Peyer's patch (tissue), 4 donors: Measurements from ENCODE around the gene L3MBTL1. TPM values are rescaled to one million over a fixed set of nuclear protein-coding genes. Genes with fewer than 3 reads are reported as not detected.

Source experiments
- DNase-seq, 3 donors: peaks; one replicate each; pipeline ENCODE4 v3.0.0-alpha.2; 2017 to 2019
- H3K27ac ChIP-seq, 4 donors: fragments of 200-600 bp; sonication (generic); one replicate each; pipeline ENCODE4 v1.5.1; 2016 to 2019
- H3K27me3 ChIP-seq, 2 donors: fragments of 200-600 bp; sonication (generic); one replicate each; pipeline ENCODE4 v1.5.1; 2019
- H3K36me3 ChIP-seq, 3 donors: fragments of 200-600 bp; sonication (generic); one replicate each; pipeline ENCODE4 v1.5.1; 2016 to 2019
- H3K4me1 ChIP-seq, 4 donors: fragments of 200-600 bp; sonication (generic); one replicate each; pipeline ENCODE4 v1.5.1; 2016 to 2019
- H3K4me3 ChIP-seq, 4 donors: fragments of 200-600 bp; sonication (generic); 1 replicate in 3 of 4; 2 replicates in 1 of 4; pipeline ENCODE4 v1.5.1; 2016 to 2019; ENCODE audit warnings: mild to moderate bottlenecking in 1 of 4
- H3K9me3 ChIP-seq, 4 donors: fragments of 200-600 bp; sonication (generic); one replicate each; pipeline ENCODE4 v1.5.1; 2016 to 2019; ENCODE audit warnings: mild to moderate bottlenecking in 1 of 4
- POLR2A ChIP-seq, 2 donors: fragments of 450-650 bp; IDR thresholded peaks; one replicate each; pipeline ENCODE4 v1.5.1; 2017; ENCODE audit warnings: antibody characterized with exemption in 2 of 2, mild to moderate bottlenecking in 2 of 2, moderate library complexity in 2 of 2
- total RNA-seq, 4 donors: library from RNA; depleted of rRNA; stranded (reverse); fragments of >200 nt; gene quantifications; one replicate each; pipeline ENCODE4 v1.1.0, GENCODE V29; 2016
- TF ChIP-seq, protein P1 (sequence below), 6 experiments: fragments of 450-650 bp in 4 of 6; fragments of 200-600 bp in 2 of 6; sonication (generic) in 1 of 6; IDR thresholded peaks; one replicate each; pipeline ENCODE4 v1.5.1; 2017 to 2019; ENCODE audit warnings: antibody characterized with exemption in 6 of 6, mild to moderate bottlenecking in 3 of 6, moderate library complexity in 1 of 6

Gene L3MBTL1
- total RNA-seq, 4 donors from 2014 or later = 18.0 to 37.4 (median 31.2) TPM

GRCh38 chr20:43537921-43538877, 30.7 kb downstream of the L3MBTL1 start:
- DNase-seq = peak; percentile 66 to 89 (median 71)
- Histone ChIP-seq H3K27ac (no peak overlapping the region), H3K4me1 (peaks cover 0 to 8% (median 0%) of the 10 kb centered on the region in 4 donors), H3K27me3 (no peaks in the 10 kb centered on the region), H3K9me3 (no peaks in the 10 kb centered on the region), H3K4me3 (no peak overlapping the region), H3K36me3 (peaks cover 0 to 14% (median 0%) of the 10 kb centered on the region in 3 donors)
- no peak for TF ChIP-seq POLR2A (IDR thresholded peaks at IDR 0.05)
- TF ChIP-seq, protein P1, sequence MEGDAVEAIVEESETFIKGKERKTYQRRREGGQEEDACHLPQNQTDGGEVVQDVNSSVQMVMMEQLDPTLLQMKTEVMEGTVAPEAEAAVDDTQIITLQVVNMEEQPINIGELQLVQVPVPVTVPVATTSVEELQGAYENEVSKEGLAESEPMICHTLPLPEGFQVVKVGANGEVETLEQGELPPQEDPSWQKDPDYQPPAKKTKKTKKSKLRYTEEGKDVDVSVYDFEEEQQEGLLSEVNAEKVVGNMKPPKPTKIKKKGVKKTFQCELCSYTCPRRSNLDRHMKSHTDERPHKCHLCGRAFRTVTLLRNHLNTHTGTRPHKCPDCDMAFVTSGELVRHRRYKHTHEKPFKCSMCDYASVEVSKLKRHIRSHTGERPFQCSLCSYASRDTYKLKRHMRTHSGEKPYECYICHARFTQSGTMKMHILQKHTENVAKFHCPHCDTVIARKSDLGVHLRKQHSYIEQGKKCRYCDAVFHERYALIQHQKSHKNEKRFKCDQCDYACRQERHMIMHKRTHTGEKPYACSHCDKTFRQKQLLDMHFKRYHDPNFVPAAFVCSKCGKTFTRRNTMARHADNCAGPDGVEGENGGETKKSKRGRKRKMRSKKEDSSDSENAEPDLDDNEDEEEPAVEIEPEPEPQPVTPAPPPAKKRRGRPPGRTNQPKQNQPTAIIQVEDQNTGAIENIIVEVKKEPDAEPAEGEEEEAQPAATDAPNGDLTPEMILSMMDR (IDR thresholded peaks at IDR 0.05) = peak; percentile 60 to 91 (median 86)

DNA sequence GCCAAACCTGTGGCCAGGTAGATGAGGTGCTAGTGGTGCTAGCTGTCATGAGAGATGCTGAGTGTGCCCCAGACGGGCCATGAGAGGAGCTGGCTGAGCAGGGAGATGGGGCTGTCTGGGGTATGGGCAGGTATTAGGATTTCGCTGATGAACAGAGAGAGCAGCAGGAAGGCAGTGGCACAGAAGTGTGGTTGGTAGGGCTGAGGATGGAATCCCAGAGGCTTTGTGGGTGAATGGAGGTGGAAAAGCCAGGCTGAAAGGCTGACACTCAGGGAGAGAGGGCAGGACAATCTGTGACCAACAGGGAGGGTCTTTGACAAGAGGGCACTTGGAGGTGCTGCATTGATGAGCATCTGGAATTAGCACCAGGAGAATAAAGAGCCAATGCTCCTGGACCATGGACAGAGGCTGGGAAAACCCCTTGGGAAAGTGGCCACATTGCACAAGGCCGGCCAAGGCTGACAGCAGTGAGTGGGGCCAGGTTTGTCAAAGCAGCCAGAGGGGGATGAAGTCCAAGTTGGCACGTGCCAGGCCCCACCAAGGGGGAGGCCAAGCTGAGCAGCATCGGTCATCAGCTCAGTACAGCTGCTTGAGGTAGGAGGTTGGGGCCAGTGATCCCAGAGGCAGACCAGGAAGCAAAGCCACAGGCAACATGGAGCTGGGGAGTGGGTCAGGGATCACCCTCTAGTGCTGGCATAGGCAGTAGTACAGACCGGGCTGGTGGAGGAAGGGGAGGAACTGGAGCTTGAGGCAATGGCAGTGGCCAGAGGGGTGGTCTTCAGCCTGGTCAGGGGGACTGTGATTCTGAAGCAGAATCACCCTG, 31.6 kb downstream of the L3MBTL1 start:
- Histone ChIP-seq H3K27ac (no peak overlapping the region), H3K36me3 (peaks cover 0 to 14% (median 0%) of the 10 kb centered on the region in 3 donors), H3K9me3 (no peaks in the 10 kb centered on the region), H3K27me3 (no peaks in the 10 kb centered on the region), H3K4me3 (no peak overlapping the region), H3K4me1 (peaks cover 0 to 8% (median 0%) of the 10 kb centered on the region in 4 donors)
- TF ChIP-seq, protein P1 (IDR thresholded peaks at IDR 0.05) = no peak
- no peak for TF ChIP-seq POLR2A (IDR thresholded peaks at IDR 0.05)
- no peak for DNase-seq

- Histone ChIP-seq H3K4me1 (peaks cover 0 to 8% (median 0%) of the 10 kb centered on the region in 4 donors), H3K27ac (no peak overlapping the region), H3K36me3 (peaks cover 0 to 14% (median 0%) of the 10 kb centered on the region in 3 donors), H3K9me3 (no peaks in the 10 kb centered on the region), H3K4me3 (no peak overlapping the region), H3K27me3 (no peaks in the 10 kb centered on the region)
- TF ChIP-seq, protein P1 (IDR thresholded peaks at IDR 0.05) = no peak
- no peak for TF ChIP-seq POLR2A (IDR thresholded peaks at IDR 0.05)
- no peak for DNase-seq
These were observed 32.6 kb downstream of the L3MBTL1 start for GRCh38 chr20:43539975-43540672.

GRCh38 chr20:43540673-43541060, 33.2 kb downstream of the L3MBTL1 start:
- H3K27ac ChIP-seq = no peak overlapping the region

More at GRCh38 chr20:43540673-43541060, 33.2 kb downstream of the L3MBTL1 start:
- TF ChIP-seq, protein P1 (IDR thresholded peaks at IDR 0.05) = no peak
- TF ChIP-seq POLR2A (IDR thresholded peaks at IDR 0.05) = no peak
- no peak overlapping the region for H3K4me3 ChIP-seq
- peaks cover 0 to 14% (median 0%) of the 10 kb centered on the region in 3 donors for H3K36me3 ChIP-seq
- peaks cover 0 to 8% (median 0%) of the 10 kb centered on the region in 4 donors for H3K4me1 ChIP-seq
- no peaks in the 10 kb centered on the region for H3K9me3 ChIP-seq
- H3K27me3 ChIP-seq = no peaks in the 10 kb centered on the region
- no peak for DNase-seq
